Measurements from ENCODE around the gene MAPKBP1.

The MAPKBP1 gene

GRCh38 chr15:41850482-41851166 is 76.3 kb downstream of the MAPKBP1 start:
- DNase-seq (ENCODE audit: low spot score): no peak

GRCh38 chr15:41851167-41851523 is 76.9 kb downstream of the MAPKBP1 start:
- no peak for DNase-seq (ENCODE audit: low spot score)

GRCh38 chr15:41851755-41852370 is 77.6 kb downstream of the MAPKBP1 start:
- DNase-seq (ENCODE audit: low spot score): peak; percentile 30

- no peak for DNase-seq (ENCODE audit: low spot score)
These were observed 78.7 kb downstream of the MAPKBP1 start for GRCh38 chr15:41852736-41853590.

- DNase-seq (ENCODE audit: low spot score): no peak
These were observed 79.5 kb downstream of the MAPKBP1 start for GRCh38 chr15:41853831-41854230.

GRCh38 chr15:41854443-41854842 is 80.2 kb downstream of the MAPKBP1 start:
- no peak for DNase-seq (ENCODE audit: low spot score)

- DNase-seq (ENCODE audit: low spot score): no peak
These were observed 81.1 kb downstream of the MAPKBP1 start for GRCh38 chr15:41855261-41855961.

GRCh38 chr15:41856262-41856661 is 82.0 kb downstream of the MAPKBP1 start:
- DNase-seq (ENCODE audit: low spot score): no peak

GRCh38 chr15:41856716-41857115 is 82.4 kb downstream of the MAPKBP1 start:
- DNase-seq (ENCODE audit: low spot score): no peak

- no peak for DNase-seq (ENCODE audit: low spot score)
These were observed 83.0 kb downstream of the MAPKBP1 start for GRCh38 chr15:41857316-41857715.

- no peak for DNase-seq (ENCODE audit: low spot score)
These were observed 84.5 kb downstream of the MAPKBP1 start for GRCh38 chr15:41858756-41859155.

- DNase-seq (ENCODE audit: low spot score): no peak
These were observed 86.0 kb downstream of the MAPKBP1 start for GRCh38 chr15:41860049-41860828.

GRCh38 chr15:41861736-41862356 is 87.6 kb downstream of the MAPKBP1 start:
- DNase-seq (ENCODE audit: low spot score): no peak

GRCh38 chr15:41862515-41863116 is 88.3 kb downstream of the MAPKBP1 start:
- DNase-seq (ENCODE audit: low spot score): no peak

GRCh38 chr15:41865490-41866055 is 91.3 kb downstream of the MAPKBP1 start:
- DNase-seq (ENCODE audit: low spot score): no peak

- no peak for DNase-seq (ENCODE audit: low spot score)
These were observed 92.0 kb downstream of the MAPKBP1 start for GRCh38 chr15:41866263-41866703.

- DNase-seq (ENCODE audit: low spot score): no peak
These were observed 92.7 kb downstream of the MAPKBP1 start for GRCh38 chr15:41866872-41867579.

- no peak for DNase-seq (ENCODE audit: low spot score)
These were observed 94.0 kb downstream of the MAPKBP1 start for GRCh38 chr15:41868321-41868720.

Measured in NAMALWA (cell line).